COR-L47 (cell line): Measurements from ENCODE around the gene TCAIM.
"Not testable (repeated sequence)": the region's sequence is repeated elsewhere in the genome, so short reads cannot be mapped to it uniquely, and the experiment has no call there.

Source experiments
- DNase-seq: peaks from one replicate; lab custom pipeline; 2025; lab: John Stamatoyannopoulos, UW

Gene TCAIM

GRCh38 chr3:44416031-44417030 lies 77.8 kb downstream of the TCAIM start:
- no peak for DNase-seq

DNA sequence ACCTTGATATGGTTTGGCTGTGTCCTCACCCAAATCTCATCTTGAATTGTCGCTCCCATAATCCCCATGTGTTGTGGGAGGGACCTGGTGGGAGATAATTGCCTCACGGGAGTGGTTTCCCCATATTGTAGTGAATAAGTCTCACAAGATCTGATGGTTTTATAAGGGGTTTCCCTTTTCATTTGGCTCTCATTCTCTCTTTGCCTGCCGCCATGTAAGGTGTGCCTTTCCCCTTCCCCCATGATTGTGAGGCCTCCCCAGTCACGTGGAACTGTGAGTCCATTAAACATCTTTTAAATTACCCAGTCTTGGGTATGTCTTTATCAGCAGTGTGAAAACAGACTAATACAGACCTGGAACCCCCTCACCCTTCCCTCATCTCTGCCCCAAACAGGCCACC lies 79.6 kb downstream of the TCAIM start:
- DNase-seq, result not testable (repeated sequence)

GRCh38 chr3:44418549-44418948 lies 80.0 kb downstream of the TCAIM start:
- no peak for DNase-seq

DNA sequence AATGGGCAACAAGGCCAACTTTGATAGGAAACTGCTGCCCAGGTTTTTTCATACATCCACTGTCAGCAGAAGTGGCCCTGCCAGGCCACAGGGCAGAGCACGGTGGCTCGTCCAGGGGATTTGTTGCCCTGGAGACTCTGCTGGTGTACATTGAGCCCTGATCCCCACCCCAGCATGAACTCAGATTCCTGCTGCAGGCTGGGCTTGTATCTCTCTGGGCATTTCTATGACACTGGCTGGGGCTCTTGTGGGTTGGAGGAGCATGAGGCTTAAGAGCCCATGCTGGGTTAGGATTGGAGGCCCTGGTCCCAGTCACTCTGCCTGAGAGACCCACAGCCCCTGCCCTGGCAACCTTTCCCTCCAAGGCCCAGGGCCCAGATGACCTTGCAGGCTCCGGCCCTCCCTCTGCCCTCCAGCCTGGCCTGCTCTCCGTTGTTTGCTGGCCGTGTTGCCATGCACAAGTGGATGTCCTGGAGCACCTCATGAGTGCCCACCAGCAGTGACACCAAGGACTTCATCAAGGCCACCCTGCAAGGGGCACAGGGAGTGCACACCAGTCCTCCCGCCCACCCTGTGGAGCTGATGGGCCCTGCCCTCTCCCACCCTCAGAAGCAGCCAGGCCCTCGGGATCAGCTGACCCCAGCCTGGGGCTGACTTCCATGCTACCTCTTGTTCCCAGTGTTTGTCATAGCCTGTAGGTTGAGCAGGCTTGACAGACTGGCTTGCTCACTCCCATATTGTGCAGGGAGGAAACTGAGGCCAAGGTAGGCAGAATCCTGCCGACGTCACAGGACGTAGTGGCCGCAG lies 80.8 kb downstream of the TCAIM start:
- no peak for DNase-seq

- DNase-seq, result no peak
Observed at GRCh38 chr3:44419923-44420650, 81.5 kb downstream of the TCAIM start.

DNA sequence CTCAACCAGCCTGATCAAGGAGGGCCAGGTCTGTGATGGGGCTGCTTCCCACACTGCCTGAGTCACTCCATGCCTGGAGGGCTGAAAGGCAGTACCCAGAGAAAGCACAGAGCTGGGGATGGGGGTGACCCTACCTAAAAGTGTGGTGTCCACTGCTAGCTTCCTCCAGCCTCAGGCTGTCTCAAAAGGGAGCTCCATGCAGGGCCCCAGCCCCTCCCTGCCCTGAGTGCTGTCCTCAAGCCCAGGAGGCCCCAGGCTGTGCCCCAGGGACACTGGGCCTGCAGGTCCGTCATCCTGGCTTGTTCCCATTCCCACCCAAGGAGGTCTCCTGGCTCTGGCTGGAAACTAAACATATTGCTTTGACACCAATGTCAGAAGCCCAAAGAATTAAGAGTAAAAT lies 82.1 kb downstream of the TCAIM start:
- DNase-seq, result no peak

DNA sequence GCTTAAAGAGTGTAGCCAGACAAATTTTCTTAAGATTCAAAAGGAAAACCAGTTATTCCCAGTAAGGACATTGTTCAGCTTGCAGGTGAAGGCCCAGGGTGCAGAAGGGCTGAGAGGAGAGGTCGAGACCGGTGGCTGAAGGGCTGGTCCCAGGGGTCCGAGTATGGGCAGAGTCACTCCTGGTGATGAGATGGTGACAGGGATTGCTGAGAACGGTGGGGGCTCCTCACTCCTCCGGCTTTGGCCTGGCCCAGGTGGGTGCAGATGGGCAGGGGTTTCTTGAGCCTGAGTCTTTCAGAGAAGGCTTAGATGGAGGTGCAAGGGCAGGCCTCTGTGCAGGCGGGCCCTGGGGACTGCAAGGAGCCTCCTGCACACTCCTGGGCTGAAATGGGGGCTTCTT lies 82.7 kb downstream of the TCAIM start:
- no peak for DNase-seq

GRCh38 chr3:44424758-44425157 lies 86.2 kb downstream of the TCAIM start:
- no peak for DNase-seq

- no peak for DNase-seq
Observed at GRCh38 chr3:44427683-44428082, 89.1 kb downstream of the TCAIM start.

DNA sequence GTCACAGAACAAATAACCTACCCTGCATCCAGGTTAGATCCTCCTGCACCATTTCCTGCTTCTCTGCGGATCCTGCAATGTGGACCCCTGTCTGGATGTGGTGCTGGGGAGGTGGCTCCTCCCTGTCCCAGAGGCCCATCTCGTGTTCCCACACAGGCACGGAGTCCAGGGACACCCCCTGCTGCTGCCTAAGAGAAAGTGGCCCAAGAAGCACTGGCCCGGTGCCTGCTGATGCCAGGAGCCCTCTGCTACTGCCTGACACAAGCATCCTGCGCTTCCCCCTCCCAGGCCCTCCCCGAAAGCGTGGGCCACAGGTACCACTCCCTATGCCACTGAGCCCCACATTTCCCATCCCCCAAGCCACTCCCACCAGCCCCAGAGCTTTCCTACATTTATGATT lies 90.3 kb downstream of the TCAIM start:
- DNase-seq, result no peak

GRCh38 chr3:44429459-44429858 lies 90.9 kb downstream of the TCAIM start:
- DNase-seq, result no peak

- DNase-seq, result no peak
Observed at GRCh38 chr3:44430466-44430865, 91.9 kb downstream of the TCAIM start.

DNA sequence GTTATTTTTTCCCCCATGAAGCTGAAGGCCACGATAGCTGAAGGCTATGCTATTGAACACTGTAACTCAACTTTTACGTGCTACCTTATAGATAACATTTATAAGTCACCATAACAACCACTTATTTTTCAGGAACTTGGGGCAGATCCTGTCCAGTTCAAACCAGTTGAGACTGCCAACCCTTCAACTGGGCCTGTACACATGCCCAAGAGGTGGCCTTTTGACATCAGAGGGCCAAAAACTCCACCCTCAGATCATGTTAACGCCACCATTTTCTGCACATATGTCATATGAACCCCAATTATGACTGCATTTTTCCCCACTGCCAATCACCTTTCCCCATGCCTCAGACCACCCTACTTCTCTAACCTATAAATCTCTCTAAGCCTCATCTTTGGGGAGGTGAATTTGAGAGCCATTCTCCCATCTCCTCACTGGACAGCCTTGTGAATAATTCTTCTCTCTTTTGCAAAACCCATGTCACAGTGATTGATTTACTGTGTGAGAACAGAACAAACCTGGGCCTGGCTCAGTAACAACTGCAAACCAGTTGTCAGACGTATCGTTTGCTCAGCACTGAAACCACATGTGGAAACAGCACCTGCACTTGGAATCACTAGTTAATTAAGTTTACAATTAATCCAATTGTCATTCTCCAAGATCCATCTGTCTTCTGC lies 96.4 kb downstream of the TCAIM start:
- no peak for DNase-seq

- no peak for DNase-seq
Observed at GRCh38 chr3:44436181-44436580, 97.6 kb downstream of the TCAIM start.

DNA sequence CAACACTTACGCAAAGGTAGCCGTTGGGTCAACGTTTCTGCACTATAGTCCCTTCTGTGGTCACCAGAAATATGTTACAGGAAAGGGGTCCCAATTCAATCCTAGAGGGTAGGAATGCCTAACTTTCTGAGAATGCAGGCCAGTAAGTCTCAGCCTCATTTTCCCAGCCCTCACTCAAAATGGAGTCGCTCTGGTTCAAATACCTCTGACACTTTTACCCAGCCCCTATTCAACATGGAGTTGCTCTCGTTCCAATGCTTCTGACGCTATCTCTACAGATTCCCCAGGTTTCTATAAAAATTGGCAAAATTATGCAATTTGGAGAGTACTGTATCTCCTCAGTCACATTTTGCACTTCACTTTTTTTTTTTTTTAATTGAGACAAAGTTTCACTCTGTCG lies 99.2 kb downstream of the TCAIM start:
- no peak for DNase-seq

- DNase-seq, result no peak
Observed at GRCh38 chr3:44439499-44440295, 101.1 kb downstream of the TCAIM start.

DNA sequence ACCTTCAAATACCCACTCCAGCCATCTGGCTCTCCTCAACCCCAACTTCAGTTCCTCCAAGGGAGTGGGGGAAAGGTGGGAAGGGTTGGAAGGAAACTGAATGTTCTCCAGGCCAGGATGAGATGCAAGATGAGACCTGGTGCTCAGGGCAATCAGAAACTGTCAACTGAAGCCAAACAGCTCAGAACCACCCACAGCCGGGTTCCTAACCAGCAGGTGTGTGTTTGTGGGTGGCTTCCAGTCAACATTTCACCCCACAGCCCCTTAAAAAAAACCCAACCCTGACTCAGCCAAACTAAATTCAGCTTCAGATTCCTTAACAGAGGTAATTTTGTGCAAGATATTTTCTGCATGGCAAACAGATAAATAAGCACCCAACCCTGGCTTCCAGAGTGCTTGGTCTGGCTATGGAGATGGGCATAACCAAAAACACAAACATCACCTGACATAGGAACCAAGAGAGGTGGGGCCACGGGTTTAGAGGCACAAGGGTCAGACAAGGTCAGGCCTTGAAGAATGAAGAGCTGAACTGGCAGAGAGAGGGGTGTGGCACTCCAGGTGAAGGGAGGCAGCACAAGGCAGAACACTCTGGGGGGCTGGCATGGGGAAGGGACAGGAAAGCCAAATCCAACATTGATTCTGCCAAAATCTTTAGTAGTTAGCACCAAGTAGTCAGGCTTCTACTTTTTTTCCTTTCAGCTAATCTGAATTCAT lies 104.2 kb downstream of the TCAIM start:
- DNase-seq, result no peak

DNA sequence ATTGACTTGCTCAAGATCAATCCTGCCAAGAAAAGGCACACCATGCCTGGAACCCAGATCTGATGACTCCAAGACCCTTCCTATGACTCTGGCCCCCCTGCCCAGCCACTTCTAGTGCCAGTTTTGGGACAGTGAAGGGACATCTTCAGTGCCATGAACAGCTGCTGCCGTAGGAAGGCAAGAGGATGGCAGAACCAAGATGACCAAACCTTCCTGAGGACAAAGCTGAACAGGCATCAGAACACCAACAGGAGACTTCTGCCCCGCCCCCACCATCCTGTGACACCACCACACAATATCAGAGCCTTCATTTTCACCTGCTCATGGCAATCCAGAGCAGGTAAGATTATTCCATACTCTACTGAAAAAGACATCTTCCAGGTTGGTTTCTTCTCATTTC lies 105.9 kb downstream of the TCAIM start:
- no peak for DNase-seq

DNA sequence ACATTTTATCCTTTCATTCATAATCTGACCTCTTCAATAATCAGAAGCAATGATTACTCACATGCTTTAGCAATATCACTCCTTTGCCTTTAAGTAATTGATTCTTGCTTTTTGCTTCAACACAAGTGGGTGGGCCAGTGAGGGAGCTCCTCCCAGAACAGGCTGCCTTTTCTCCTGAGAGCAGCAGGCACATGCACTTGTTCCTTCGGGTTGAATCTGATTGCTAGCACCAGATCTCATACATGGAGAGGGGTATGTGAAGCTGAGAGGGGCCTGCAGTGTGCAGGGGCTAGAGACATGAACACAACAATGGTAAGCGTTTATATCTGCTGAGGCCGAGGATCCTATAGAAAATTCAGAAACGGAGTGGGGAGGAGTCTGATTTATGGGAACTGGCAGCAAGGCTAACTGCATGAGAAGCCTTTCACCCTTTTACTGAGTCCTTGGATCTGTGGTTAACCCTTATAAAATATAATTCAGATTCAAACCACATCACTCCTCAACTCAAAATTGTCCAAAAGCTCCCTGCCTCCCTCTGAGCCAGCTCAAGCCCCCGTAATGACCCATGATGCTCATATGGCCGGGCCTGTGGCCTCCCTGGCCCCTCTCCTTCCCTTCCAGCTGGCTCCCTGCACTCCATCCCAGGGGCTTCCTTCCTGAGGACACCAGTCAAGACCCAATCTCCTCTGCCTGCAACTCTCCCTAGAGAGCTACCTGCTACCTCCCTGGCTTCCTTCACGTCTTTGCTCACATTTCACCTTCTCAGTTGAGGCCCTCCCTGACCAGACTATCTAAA lies 106.5 kb downstream of the TCAIM start:
- DNase-seq, result no peak
